CD4-positive, alpha-beta T cell treated with Interleukin-15 for 1 hour (primary cell): Measurements from ENCODE around the gene SLC30A7.
"Not testable (repeated sequence)": the region's sequence is repeated elsewhere in the genome, so short reads cannot be mapped to it uniquely, and the experiment has no call there.

Source experiments
- DNase-seq: peaks from one replicate; pipeline ENCODE4 v3.0.0-alpha.2; 2020

SLC30A7 gene, protein sequence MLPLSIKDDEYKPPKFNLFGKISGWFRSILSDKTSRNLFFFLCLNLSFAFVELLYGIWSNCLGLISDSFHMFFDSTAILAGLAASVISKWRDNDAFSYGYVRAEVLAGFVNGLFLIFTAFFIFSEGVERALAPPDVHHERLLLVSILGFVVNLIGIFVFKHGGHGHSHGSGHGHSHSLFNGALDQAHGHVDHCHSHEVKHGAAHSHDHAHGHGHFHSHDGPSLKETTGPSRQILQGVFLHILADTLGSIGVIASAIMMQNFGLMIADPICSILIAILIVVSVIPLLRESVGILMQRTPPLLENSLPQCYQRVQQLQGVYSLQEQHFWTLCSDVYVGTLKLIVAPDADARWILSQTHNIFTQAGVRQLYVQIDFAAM

DNA sequence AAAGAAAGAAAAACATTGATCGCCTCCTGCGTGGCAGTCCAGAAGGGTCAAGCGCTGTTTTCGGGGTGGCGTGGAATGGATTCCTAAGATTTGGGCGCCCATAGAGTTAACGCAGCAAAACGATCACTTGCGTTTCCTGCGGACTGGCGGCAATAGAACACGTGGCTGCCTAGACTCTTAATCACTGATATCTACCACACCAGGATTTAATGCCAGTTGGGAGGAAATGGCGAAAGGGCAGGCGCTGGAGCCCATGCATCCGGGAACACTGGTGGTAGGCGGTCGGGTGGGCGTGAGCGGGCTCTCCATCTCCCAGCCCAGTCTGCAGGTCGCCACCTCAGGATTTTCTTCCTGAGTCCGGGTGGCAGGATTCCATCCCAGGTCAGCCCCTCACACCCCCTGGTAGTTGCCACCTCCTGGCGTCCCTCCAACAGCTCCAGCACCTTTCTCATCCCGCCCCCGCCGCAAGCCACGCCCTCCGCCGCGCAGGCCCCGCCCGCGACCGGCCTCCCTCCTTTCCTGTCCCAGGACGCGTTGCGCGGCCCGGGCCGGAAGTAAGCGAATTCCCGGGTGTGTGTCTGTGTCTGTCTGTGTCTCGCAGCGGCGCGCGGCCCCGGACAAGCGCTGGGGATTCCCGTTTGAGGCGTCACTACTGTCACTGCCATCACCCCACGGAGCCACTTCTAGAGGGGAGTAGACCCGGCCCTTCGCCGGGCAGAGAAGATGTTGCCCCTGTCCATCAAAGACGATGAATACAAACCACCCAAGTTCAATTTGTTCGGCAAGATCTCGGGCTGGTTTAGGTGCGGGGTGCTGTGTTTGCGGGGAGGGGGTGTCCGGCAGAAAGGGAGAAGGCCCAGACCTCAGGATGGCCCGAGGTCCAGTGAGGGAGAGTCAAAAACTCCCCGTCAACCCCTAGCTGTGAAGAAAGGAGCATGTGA is at the start of gene SLC30A7:
SLC30A7 (plus strand) TSS at position 551 of the 941 bp plus-strand sequence; CDS start at position 724, 173 bp downstream.
- DNase-seq = peak; percentile 97

DNA sequence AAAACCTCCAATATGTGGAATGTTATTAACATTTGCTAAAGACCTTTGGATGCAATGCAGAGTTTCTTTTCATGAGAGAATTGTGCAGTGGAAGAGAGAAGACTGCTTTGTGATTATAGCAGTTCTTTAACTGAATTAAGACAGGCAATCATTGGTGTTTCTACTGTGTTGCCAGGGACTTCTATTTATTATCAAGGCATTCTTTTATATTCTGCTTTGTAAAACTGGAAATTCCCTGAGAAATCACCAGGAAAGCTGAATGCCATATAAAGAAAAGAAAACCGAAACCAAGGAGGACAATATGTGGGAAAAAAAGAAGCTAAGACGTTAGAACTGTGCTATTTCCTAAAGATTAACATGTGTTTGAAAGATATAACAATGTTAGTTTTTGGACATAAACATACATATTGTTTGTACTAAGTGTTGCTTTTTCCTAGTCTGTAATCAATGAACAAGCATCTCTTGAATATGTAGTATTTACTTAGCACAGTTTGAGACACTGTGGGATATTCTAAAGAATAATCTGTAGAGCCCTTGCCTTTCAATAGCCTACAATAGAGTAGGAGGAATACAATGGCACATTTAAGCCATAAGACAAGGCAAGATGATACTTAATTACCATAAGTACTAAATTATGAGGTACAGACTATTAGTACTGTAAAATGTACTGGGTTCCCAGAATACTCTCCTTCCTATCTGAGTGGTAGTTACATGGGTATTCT is 48.4 kb upstream of the SLC30A7 start:
- no peak for DNase-seq

DNA sequence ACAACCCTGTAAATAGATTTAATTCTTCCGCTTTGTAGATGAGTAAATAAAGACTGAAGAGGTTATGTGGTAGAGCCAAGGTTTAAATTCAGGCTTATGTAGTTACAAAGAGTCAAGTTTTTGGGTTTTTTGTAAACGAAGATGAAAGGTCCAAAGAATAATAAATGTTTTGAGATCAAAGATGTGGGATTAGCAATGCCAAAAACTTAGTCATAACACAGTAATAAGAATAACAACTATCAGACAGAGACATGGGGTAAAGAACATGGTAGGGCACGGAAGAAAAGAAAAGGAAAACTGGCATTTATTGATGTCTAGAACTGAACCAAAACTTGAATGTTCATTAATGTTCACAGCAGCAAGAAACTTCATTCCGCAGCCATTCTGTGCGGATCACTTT is 44.2 kb upstream of the SLC30A7 start:
- no peak for DNase-seq

DNA sequence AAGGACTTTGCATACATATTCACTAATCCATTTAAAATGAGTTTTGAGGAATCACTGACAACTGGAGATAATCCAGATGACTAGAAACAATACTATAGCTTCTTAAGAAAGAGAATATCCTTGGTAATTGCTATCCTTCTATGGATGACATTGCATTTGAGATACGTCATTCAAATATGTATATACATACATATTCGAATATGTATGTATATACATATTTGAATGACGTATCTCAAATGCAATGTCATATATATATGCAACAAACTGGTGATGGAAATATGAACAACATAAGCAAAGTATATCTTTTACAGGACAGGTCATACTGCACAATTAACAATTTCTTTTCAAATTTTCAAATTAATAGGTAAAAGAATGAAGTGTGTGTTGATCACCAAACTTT is 42.9 kb upstream of the SLC30A7 start:
- no peak for DNase-seq

DNA sequence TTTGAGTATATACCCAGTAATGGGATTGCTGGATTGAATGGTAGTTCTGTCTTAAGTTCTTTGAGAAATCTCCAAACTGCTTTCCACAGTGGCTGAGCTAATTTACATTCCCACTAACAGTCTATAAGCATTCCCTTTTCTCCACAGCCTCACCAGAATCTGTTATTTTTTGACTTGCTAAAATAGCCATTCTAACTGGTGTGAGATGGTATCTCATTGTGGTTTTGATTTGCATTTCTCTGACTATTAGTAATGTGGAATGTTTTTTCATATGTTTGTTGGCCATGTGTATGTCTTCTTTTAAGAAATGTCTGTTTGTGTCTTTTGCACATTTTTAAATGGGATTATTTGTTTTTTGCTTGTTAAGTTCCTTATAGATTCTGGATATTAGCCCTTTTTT is 40.8 kb upstream of the SLC30A7 start:
- not testable (repeated sequence) for DNase-seq

DNA sequence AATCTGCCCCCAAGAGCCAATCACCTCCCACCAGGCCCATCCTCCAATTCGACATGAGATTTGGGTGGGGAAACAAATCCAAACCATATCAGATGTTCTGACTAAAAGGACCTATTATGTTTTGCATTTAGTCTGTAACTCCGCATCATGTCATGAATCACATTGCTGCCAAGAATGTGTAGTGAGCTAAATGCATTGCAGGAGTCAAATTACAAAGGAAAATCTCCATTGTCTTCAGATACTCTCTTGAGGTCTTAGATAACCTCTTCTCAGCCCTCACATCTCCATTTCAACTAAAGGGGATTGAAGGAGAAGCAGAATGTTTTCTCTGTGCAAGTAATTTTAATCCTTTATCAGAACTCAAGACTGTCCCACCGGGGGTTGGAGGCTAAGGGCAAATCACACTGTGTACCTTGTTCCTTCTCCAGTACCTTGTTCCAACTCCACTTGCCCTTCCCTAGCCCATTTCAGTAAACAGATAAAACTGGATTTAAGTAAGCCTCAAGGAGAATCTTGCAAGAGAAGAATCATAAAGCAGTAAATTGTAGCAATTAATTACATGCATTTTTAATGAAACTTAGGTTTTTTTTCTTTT is 35.4 kb upstream of the SLC30A7 start:
- no peak for DNase-seq

DNA sequence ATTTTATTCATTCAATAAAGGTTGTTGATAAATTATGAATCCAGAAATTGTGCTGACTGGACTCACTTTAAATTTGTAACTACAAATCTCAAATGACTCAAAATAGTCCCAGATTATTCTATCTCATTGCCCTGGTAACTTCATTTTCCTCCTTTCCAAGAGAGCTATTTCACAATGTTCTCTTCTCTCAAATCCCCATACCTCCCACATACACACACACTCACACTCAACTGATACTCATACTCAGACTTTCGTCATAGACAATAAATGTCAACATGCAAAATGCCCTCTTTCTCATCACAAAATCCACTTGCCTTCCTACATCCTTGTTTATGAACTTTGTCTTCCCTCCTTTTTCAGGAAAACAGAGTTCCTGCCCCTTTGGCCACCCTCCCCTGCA is 34.5 kb upstream of the SLC30A7 start:
- no peak for DNase-seq

DNA sequence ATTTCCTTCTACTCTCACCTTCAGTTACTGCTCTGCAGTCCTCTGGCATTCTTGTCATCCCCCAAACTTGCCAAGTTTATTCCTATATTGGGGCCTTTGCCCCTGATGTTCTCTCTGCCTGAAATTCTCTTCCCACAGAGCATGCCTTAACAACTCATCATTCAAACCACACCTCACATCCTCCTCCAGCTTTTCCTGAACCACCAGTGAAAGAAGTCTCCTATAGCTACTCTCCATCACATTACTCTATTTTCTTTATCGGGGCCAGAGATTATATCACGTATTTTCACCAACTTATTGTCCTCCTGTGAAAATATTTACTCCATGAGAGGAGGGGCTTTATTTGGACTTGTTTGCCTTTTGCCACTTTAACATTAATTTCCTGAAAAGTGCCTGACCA is 33.3 kb upstream of the SLC30A7 start:
- no peak for DNase-seq

DNA sequence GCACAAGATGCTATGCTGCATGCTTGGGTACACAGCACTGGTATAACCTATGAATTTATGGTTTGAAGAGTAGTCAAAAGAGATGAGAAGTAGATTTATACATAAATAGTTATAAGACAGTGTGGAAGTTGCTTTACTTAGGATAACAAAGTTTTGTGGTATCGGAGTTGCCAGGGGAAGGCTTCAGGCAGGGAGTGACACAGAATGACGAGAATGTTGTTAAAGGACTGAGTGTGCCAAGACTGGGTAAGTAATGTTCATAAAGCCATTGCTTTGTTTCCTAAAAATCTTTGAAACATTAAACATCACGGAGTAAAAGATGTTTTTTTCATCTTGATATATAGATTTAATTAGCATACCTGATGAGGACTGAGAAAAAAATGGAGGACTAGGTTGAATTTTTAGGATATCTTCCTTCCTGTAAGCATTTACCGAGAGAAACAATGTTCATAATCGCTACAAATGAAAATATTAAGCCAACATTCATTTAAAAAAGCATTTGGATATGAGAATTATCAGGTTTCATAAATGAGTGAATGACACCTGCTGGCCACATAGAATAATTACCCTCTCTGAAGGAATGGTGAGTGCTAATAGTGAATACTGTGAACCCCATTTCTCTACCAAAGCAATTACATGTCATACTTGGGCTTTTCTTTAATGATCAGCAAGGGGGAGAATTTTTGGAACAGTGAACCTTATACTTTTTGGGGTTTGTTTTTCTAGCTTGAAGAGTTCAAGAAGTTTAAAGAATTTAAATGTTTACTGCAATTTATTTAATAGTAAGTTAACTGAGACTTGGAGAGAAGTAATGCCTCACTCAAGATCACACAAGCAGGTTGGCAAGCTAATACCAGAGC is 29.6 kb upstream of the SLC30A7 start:
- no peak for DNase-seq

DNA sequence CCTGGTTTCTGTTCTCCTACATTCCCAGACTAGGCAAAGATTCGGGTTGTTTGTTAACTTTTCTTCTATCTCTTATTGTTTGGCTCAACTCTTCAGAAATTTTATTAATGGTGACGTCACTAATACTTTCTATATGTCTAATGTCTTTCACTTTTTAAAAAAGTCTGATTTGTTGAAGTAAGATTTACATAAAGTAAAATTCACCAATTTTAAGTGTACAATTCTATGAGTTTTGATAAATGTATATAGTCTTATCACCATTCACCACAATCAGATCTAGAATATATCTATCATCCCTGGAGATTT is 29.0 kb upstream of the SLC30A7 start:
- no peak for DNase-seq

DNA sequence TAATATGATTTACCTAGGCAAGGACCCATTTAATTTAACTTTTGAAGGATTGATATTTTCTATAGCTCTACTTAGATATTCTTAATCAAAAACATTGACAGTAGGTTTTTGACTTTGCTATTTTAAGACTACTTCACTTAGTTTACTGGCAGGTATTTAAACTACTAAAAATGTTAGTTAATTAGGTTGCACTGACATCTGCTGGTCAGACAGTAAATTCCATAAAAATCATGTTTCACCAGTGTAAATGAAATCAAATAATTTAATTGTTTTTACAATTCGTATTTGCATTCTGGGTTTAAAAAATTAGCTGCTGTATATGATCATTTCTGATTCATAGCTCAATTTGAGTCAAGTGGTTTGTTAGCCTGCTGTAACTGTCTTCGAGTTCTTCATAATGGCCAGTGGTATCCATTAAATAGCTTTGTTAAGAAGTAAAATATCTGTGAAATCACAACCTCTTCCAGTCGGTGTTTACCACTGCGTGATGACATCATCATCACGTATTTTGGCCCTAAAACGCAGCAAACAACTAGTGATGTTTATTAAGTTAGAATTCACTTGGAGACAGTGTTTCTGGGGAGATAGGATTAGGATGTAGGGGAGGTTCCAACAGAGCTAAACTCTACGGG is 27.4 kb upstream of the SLC30A7 start:
- no peak for DNase-seq

DNA sequence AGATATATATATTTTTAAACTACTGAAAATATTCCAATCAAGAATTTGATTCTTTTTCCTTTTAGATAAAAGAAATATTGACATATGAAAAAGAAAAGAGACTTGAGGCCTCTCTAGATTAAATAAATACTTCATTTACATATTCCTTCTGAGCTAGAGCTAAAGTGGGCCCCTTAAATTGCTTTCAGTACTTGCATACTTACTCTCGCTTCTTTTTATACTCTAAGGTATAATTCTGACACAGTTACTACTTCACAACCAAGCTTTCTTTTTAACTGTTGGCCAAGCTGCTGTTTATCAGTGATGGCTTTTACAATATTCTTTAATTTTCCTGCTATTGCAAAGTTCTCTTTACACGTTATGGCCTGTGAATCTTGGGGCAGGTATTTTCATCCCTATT is 25.9 kb upstream of the SLC30A7 start:
- DNase-seq = no peak

DNA sequence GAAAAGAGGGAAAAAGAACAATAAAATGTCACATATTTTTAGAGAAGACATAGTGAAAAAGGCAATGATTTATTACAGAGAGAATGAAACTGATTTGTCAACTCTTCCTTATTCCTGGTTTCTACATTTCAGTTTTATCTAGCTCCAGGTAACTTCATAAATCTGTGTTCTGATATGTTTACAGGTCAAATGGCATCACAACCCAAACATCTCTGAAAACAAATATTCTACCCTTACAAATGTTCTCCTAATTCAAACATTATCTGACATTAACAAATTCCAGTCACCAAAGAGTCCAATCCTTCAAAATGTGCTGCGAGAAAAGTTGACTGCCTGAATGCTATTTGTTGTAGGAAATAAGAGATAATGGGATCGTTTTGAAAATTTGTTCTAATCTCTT is 21.5 kb upstream of the SLC30A7 start:
- no peak for DNase-seq

DNA sequence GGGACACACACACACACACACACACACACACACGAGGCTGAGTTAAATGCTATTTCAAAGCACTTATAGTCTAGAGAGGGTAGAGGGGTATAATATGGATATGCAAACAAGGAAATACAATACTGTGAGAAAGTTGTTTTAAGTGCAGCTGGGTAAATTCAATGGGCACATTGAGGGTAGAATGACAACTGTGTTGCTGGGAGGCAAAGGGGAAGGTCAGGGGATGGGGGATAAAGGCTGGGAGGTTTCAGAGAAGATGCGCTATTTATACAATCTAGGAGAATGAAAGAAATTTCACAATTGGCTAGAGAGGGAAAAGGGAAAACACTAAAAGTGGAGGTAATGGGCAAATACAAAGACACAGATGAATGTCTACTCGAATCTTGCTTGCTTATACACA is 20.7 kb upstream of the SLC30A7 start:
- DNase-seq = no peak

DNA sequence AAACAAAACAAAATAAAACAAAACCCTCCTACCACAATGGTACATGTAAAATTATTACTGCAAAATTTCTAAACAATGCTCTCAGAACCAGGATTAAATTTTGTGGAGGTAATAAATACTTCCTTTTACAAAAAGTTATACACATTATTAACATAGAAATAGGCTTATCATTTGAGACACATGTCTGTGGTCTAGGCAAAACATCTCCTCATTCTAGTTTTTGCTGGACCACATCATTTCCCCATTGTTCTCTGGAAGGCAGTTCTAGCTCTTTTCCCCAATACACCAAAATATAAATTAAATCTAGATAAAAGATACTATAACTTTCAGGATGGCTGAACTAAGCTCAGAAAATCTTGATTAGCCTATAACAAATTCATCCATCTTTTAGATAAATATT is 19.6 kb upstream of the SLC30A7 start:
- no peak for DNase-seq

DNA sequence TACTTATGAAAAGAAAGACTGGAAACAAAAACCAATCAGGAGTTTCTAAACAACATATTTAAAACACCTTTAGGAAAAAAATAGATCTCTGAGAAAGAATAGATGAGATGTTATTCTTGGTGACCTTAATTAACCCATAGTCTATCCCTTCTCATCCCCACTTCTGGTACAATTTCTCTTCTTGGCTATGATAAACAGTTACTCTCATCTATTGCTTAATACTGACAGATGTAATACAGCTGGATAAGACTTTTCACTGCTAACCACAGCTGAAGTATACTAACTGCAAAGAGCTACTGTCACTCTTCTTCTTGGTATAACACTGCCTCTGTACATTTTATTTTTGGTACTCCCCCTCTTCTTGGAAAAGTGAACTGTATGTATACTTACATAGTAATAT is 16.5 kb upstream of the SLC30A7 start:
- no peak for DNase-seq

DNA sequence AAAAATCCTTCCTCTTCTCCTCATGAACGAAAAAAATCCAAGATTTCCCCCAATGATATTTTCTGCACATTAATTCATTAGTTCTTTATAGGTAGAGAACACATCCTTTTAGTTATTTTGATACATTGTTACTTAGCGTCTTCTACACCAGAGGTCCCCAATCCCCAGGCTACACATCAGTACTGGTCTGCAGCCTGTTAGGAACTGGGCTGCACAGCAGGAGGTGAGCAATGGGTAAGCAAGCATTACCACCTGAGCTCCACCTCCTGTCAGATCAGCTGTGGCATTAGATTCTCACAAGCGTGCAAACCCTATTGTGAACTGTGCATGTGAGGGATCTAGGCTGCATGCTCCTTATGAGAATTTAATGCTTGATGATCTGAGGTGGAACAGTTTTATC is 14.2 kb upstream of the SLC30A7 start:
- DNase-seq = no peak

DNA sequence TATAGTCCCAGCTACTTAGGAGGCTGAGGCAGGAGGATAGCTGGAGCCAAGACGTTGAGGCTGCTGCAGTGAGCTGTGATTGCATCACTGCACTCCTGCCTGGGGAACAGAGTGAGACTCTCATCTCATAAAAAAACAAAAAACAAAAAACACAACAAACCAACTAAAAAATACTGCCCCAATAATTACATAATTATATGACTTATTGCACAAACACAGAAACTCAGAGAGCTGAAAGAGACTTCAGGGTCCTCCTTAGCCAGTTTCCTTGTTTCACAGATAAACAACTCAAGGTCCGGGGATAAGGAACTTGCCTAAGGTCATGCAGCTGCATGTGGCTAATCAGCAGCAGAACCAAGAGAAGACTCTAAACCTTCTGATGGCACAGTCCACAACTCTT is 13.2 kb upstream of the SLC30A7 start:
- no peak for DNase-seq

DNA sequence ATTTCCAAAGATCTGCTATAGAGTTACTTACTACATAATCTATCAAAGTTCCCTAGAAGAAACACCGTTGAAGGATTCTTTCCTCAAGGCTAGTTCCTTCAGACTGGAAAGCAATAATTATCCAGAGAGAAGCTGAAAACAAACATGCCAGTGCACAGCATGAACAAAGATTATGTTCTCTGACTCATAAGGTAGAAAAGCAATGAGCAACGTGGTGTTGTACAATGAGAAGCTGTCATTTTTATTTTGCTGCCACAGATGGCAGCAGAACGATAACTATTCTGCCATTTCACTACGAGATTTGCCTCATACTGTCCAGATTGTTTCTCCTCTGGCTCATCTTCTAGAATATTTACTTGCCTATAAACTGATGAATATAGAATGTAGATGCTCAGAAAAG is 11.9 kb upstream of the SLC30A7 start:
- no peak for DNase-seq

DNA sequence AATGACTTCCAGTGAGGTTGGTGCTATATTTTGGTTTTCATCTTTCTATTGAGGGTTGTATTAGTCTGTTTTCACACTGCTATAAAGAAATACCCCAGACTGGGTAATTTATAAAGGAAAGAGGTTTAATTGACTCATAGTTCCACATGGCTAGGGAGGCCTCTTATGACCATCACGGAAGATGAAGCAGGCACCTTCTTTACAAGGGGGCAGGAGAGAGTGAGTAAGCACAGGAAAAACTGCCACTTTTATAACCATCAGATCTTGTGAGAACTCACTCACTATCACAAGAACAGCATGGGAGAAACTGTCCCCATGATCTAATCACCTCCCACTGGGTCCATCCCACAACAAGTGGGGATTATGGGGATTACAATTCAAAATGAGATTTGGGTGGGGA is 6.9 kb upstream of the SLC30A7 start:
- not testable (repeated sequence) for DNase-seq

DNA sequence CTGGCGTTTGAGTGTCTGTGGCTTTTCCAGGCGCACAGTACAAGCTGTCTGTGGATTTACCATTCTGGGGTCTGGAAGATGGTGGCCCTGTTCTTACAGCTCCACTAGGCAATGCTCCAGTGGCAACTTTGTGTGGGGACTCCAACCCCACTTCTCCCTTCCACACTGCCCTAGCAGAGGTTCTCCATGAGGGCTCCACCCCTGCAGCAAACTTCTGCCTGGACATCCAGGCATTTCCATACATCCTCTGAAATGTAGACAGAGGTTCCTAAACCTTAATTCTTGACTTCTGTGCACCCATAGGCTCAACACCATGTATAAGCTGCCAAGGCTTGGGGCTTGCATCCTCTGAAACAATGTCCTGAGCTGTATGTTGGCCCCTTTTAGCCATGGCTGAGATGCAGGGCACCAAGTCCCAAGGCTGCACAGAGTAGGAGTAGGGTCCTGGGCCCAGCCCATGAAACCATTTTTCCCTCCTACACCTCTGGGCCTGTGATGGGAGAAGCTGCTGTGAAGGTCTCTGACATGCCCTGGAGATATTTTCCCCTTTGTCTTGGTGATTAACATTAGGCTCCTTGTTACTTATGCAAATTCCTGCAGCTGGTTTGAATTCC is 5.9 kb upstream of the SLC30A7 start:
- DNase-seq = not testable (repeated sequence)
